Aorta (tissue), 5 donors: ENCODE results near the gene CPT1A. TPM values are rescaled to one million over a fixed set of nuclear protein-coding genes. Genes with fewer than 3 reads are reported as not detected.

Experiments
- ATAC-seq: fragments of 200-7000 bp; cut with Tn5 transposase; one replicate; pipeline ENCODE4 v1.9.1; 2022; ENCODE audit warnings: moderate library complexity; ENCODE audit not compliant: low FRiP score
- DNase-seq, 2 donors: peaks; one replicate each; pipeline ENCODE4 v3.0.0-alpha.2; 2020
- H3K27ac ChIP-seq, 2 donors: one replicate each; pipeline ENCODE4 v1.5.1; 2013; ENCODE audit warnings: low read length in 2 of 2, mild to moderate bottlenecking in 2 of 2, moderate library complexity in 2 of 2, control low read depth in 1 of 2, inconsistent platforms in 1 of 2, low read depth in 1 of 2
- H3K27me3 ChIP-seq, 2 donors: one replicate each; pipeline ENCODE4 v1.6.1; 2013; ENCODE audit warnings: control low read depth in 1 of 2, low read length in 1 of 2, mild to moderate bottlenecking in 1 of 2, moderate library complexity in 1 of 2; ENCODE audit not compliant: insufficient read depth in 2 of 2, control insufficient read depth in 1 of 2
- H3K36me3 ChIP-seq, 2 donors: one replicate each; pipeline ENCODE4 v1.6.1; 2013; ENCODE audit warnings: control low read depth in 1 of 2, low read length in 1 of 2, mild to moderate bottlenecking in 1 of 2; ENCODE audit not compliant: insufficient read depth in 2 of 2, control insufficient read depth in 1 of 2
- H3K4me1 ChIP-seq, 2 donors: one replicate each; pipeline ENCODE4 v1.6.1; 2013; ENCODE audit warnings: low read length in 2 of 2, control low read depth in 1 of 2, mild to moderate bottlenecking in 1 of 2, moderate library complexity in 1 of 2; ENCODE audit not compliant: insufficient read depth in 2 of 2, control insufficient read depth in 1 of 2
- H3K4me3 ChIP-seq, 2 donors: one replicate each; pipeline ENCODE4 v1.5.1; 2013; ENCODE audit warnings: low read length in 2 of 2, control low read depth in 1 of 2, mild to moderate bottlenecking in 1 of 2
- H3K9me3 ChIP-seq: one replicate; pipeline ENCODE4 v1.6.1; 2013; ENCODE audit warnings: mild to moderate bottlenecking, low read length; ENCODE audit not compliant: control insufficient read depth
- WGBS, 2 donors: extraction: QIAGEN DNeasy Blood & Tissue Kit; methylation state at CpG; one replicate each; pipeline ENCODE4 v1.1.7; 2013; 5-methylcytosine and 5-hydroxymethylcytosine counted together
- intact Hi-C, 2 donors: fragments of 100-400 bp; cut with DNase I; formaldehyde crosslinking; loops; one replicate each; pipeline versions ENCODE4 v1.14.2 to v1.15.0; 2022
- polyA plus RNA-seq, 2 donors: library from polyadenylated mRNA; stranded (reverse); fragments of 200-250 nt; gene quantifications; one replicate each; pipeline ENCODE4 v1.2.3, GENCODE V29; 2013
- total RNA-seq, 2 donors: library from RNA; stranded (reverse); fragmentation: NEBNext Ultra II Directional; extraction: Animal tissue kit (Norgen Biotek cat#: 25700); gene quantifications; one replicate each; pipeline ENCODE4 v1.2.1, GENCODE V29; 2021
- donor health status: healthy with polysubstance abuse.
- donor health status: Bipolar disorder and iron deficiency.
- donor health status: DM: no; HTN: no; CAD: no.
- donor health status: DM: no; HTN: no; CAD: no.
- donor health status: DM: yes; HTN: yes; CAD: no.

Gene CPT1A
- total and polyA plus RNA-seq, 4 donors, result 10.9 to 81.4 (median 59.5) TPM

GRCh38 chr11:68741463-68741862 lies 100.3 kb downstream of the CPT1A start:
- H3K4me1 ChIP-seq, result no peaks in the 10 kb centered on the region
- no peak overlapping the region for H3K4me3 ChIP-seq
- no peaks in the 10 kb centered on the region for H3K36me3 ChIP-seq
- ATAC-seq, result no peak
- intact Hi-C loops, result no loop called here
- no peak for DNase-seq
- H3K27ac ChIP-seq, result no peak overlapping the region
- H3K9me3 ChIP-seq, result no peaks in the 10 kb centered on the region
- WGBS, 2 donors, result 87 to 88% methylated on average over 7 of the region's 7 CpGs
- no peaks in the 10 kb centered on the region for H3K27me3 ChIP-seq

GRCh38 chr11:68735646-68736045 lies 106.1 kb downstream of the CPT1A start:
- Histone ChIP-seq H3K9me3 (no peaks in the 10 kb centered on the region), H3K4me1 (no peaks in the 10 kb centered on the region), H3K4me3 (no peak overlapping the region), H3K27ac (no peak overlapping the region), H3K27me3 (no peaks in the 10 kb centered on the region), H3K36me3 (no peaks in the 10 kb centered on the region)
- ATAC-seq, result no peak
- intact Hi-C loops, result no loop called here
- DNase-seq, result no peak
- WGBS, 2 donors, result 92 to 93% methylated on average over 6 of the region's 6 CpGs

- Histone ChIP-seq H3K9me3 (no peaks in the 10 kb centered on the region), H3K36me3 (no peaks in the 10 kb centered on the region), H3K27ac (no peak overlapping the region), H3K4me1 (no peaks in the 10 kb centered on the region), H3K4me3 (no peak overlapping the region), H3K27me3 (no peaks in the 10 kb centered on the region)
- 75 to 90% methylated on average over 6 of the region's 6 CpGs for WGBS, 2 donors
- peak; percentile 44 for ATAC-seq
- intact Hi-C loops, result no loop called here
- no peak for DNase-seq
These were observed 106.6 kb downstream of the CPT1A start for GRCh38 chr11:68735125-68735524.

GRCh38 chr11:68734111-68734510 lies 107.6 kb downstream of the CPT1A start:
- ATAC-seq, result no peak
- Histone ChIP-seq H3K9me3 (no peaks in the 10 kb centered on the region), H3K27ac (no peak overlapping the region), H3K36me3 (no peaks in the 10 kb centered on the region), H3K4me1 (no peaks in the 10 kb centered on the region), H3K4me3 (no peak overlapping the region), H3K27me3 (no peaks in the 10 kb centered on the region)
- intact Hi-C loops, result no loop called here
- no peak for DNase-seq
- WGBS, 2 donors, result 88 to 91% methylated on average over 7 of the region's 7 CpGs

GRCh38 chr11:68727783-68728182 lies 113.9 kb downstream of the CPT1A start:
- H3K9me3 ChIP-seq, result peaks cover 2% of the 10 kb centered on the region
- DNase-seq (no peak), ATAC-seq (no peak)
- H3K4me3 ChIP-seq, result no peak overlapping the region
- WGBS, 2 donors, result 79 to 91% methylated on average over 6 of the region's 6 CpGs
- H3K4me1 ChIP-seq, result no peaks in the 10 kb centered on the region
- H3K27ac ChIP-seq, result no peak overlapping the region
- no peaks in the 10 kb centered on the region for H3K36me3 ChIP-seq
- H3K27me3 ChIP-seq, result no peaks in the 10 kb centered on the region
- intact Hi-C loops, result no loop called here

GRCh38 chr11:68724293-68724692 lies 117.4 kb downstream of the CPT1A start:
- peaks cover 6% of the 10 kb centered on the region for H3K9me3 ChIP-seq
- ATAC-seq (no peak), DNase-seq (no peak)
- intact Hi-C loops, result no loop called here
- 82 to 87% methylated on average over 4 of the region's 4 CpGs for WGBS, 2 donors
- no peak overlapping the region for H3K4me3 ChIP-seq
- H3K4me1 ChIP-seq, result no peaks in the 10 kb centered on the region
- no peaks in the 10 kb centered on the region for H3K27me3 ChIP-seq
- no peak overlapping the region for H3K27ac ChIP-seq
- H3K36me3 ChIP-seq, result no peaks in the 10 kb centered on the region

GRCh38 chr11:68722143-68722542 lies 119.6 kb downstream of the CPT1A start:
- DNase-seq (no peak), ATAC-seq (no peak)
- Histone ChIP-seq H3K36me3 (no peaks in the 10 kb centered on the region), H3K4me1 (no peaks in the 10 kb centered on the region), H3K27me3 (no peaks in the 10 kb centered on the region), H3K27ac (no peak overlapping the region), H3K9me3 (peaks cover 7% of the 10 kb centered on the region), H3K4me3 (no peak overlapping the region)
- intact Hi-C loops, result no loop called here
- 94 to 96% methylated on average over 1 of the region's 1 CpG for WGBS, 2 donors

GRCh38 chr11:68721075-68721474 lies 120.6 kb downstream of the CPT1A start:
- Histone ChIP-seq H3K27me3 (no peaks in the 10 kb centered on the region), H3K4me3 (no peak overlapping the region), H3K9me3 (peaks cover 7% of the 10 kb centered on the region), H3K4me1 (no peaks in the 10 kb centered on the region), H3K27ac (no peak overlapping the region), H3K36me3 (no peaks in the 10 kb centered on the region)
- intact Hi-C loops, result no loop called here
- 88 to 90% methylated on average over 2 of the region's 2 CpGs for WGBS, 2 donors
- ATAC-seq, result no peak
- no peak for DNase-seq

GRCh38 chr11:68715456-68716122 lies 126.1 kb downstream of the CPT1A start:
- Histone ChIP-seq H3K27me3 (no peaks in the 10 kb centered on the region), H3K4me1 (no peaks in the 10 kb centered on the region), H3K27ac (no peak overlapping the region), H3K9me3 (peaks cover 4% of the 10 kb centered on the region), H3K36me3 (no peaks in the 10 kb centered on the region), H3K4me3 (no peak overlapping the region)
- intact Hi-C loops, result no loop called here
- 90 to 91% methylated on average over 11 of the region's 11 CpGs for WGBS, 2 donors
- ATAC-seq (no peak), DNase-seq (no peak)
